Measurements from ENCODE around the gene NAXE.
"Not testable (repeated sequence)": the region's sequence is repeated elsewhere in the genome, so short reads cannot be mapped to it uniquely, and the experiment has no call there.

The NAXE gene

DNA sequence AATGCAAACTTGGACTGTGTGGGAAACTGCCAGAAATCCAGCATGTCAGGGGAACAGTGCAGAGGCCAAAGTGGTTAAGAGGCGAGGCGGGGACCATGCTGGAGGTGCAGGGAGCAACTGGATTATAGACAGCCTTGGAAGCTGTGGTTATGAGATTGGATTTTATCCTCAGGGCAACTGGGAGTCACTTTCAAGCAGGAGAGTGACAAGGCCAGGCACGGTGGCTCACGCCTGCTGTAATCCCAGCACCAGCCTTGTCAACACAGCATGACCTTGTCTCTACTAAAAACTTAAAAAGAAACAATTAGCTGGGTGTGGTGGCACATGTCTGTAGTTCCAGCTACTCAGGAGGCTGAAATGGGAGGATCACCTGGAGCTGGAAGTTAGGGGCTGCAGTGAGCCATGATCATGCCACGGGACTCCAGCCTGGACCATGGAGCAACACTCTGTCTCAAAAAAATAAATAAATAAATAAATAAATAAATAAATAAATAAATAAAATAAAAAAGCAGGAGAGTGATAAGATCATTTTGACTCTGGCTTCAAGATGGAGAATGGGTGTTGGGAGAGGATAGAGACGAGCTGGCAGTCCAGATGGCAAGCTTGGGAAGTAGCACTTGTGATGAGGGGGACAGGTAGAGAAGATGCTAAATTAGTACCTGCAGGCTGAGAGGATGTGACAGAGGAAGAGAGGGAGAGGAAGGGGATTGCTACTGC is 31.2 kb downstream of the NAXE start:
- no peak for DNase-seq (ENCODE audit: low read depth in 3 of 3, low spot score in 1 of 3)

DNA sequence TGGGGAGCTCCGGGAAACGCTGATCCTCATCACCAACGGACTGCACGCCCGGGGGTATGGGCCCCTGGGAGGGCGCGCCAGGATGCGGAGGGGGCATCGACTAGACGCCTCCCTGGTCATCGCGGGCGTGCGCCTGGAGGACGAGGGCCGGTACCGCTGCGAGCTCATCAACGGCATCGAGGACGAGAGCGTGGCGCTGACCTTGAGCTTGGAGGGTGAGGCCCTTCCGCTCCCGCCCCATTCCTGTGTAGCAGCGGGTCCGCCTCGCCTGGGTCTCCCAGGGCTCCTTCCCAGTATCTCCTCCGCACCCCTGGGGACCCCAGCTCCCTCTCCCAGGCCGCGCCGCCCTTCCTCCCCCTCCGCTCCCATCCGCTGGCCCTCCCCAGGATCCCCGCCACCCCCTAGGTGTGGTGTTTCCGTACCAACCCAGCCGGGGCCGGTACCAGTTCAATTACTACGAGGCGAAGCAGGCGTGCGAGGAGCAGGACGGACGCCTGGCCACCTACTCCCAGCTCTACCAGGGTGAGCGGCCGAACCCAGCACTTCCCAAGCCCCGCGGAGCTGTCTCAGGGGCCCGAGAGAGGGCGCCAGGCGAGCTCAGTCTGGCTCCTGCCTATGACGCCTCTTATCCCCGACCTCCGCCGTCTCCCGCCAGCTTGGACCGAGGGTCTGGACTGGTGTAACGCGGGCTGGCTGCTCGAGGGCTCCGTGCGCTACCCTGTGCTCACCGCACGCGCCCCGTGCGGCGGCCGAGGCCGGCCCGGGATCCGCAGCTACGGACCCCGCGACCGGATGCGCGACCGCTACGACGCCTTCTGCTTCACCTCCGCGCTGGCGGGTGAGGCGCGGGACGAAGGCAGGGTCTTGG is 32.6 kb downstream of the NAXE start:
- no peak for DNase-seq (ENCODE audit: low read depth in 3 of 3, low spot score in 1 of 3)

DNA sequence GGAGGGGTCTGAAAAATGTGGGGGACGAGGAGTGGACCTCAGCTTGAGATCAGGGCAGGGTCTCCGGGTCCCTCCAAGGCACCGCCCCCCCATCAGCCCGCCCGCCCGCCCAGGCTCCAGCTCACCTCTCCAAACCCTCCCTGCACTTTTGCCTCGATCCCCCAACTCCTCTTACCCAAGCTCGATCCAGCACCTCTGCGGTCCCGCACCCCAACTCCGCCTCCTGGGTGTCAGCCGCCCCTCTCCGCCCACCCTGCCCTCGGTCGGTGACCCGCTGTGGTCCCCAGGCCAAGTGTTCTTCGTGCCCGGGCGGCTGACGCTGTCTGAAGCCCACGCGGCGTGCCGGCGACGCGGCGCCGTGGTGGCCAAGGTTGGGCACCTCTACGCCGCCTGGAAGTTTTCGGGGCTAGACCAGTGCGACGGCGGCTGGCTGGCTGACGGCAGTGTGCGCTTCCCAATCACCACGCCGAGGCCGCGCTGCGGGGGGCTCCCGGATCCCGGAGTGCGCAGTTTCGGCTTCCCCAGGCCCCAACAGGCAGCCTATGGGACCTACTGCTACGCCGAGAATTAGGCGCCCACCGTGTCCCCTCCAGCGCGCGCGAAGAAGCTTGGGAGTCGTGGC is 33.3 kb downstream of the NAXE start:
- no peak for DNase-seq (ENCODE audit: low read depth in 3 of 3, low spot score in 1 of 3)

DNA sequence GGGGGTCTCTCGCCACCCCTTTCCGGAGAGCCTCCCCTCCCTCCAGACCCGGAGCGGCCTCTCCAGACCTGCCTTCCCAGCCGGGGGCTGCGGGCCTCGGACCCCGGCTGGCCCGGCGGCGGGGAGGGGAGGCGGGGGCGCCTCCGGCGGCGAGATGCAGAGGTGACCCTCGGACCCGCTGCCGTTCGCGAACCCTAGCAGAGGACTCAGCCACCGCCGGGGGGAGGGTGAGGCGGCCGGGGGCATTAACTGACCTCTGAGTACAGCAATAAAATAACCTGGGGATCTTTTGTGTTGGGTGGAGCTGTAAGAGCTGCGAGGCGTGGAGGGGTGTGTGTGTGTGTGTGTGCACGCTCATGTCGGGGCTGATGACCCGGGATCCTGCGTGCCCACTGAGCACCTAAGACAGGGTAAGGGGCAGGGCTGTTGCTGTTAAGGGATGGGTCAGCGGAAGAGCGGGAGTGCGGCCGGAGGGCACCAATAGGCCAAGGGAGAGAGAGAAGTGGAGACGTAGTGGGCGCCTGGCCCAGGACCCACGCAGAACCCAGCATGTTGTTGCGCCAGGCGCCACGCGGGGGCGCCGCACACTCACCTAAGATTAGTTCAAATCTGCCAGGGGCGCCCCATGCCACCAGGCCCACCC is 34.0 kb downstream of the NAXE start:
- DNase-seq (ENCODE audit: low read depth in 3 of 3, low spot score in 1 of 3) = peak; percentile 25 to 64 (median 47)

DNA sequence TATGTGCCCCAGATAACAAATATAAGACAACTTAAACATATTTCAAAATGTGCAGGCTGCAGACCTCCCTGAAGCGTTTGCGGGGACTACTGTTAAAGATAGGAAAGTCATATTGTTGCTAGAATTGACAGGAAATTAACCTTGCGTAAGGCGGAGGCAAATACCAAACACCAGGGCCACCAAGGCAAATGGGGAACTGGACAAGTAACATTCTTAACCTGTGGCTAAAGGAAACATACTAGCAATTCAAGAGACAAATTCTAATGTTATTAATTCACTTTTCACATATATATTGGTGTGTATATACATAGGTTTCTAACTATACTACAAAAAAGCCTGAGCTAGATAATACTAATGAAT is 34.5 kb downstream of the NAXE start:
- DNase-seq (ENCODE audit: low read depth in 3 of 3, low spot score in 1 of 3) = no peak

DNA sequence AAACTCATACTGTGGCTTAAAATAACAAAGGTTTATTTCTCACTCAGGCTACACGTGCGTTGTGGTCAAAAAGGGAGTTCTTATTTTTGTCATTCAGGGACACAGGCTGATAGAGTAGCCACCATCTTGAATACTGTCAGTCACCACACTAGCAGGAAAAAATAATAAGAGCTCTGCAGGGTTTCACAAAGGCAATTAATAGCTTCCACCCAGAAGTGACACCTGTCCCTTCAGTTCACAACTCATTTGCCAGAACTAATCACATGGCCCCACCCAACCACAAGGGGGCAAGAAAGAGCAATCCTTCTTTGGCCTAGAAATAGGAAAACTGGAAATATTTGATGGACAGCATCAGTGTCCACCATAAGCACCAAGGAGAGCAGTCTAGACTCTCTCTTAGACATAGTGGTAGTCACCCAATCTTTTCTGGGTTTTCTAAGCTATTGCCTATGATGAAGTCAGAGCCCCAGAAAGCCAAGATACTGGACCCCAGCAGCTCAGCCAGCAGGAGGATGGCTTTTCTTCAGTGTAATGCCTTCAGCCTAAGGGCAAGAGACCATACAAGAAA is 35.8 kb downstream of the NAXE start:
- DNase-seq (ENCODE audit: low read depth in 3 of 3, low spot score in 1 of 3) = no peak

DNA sequence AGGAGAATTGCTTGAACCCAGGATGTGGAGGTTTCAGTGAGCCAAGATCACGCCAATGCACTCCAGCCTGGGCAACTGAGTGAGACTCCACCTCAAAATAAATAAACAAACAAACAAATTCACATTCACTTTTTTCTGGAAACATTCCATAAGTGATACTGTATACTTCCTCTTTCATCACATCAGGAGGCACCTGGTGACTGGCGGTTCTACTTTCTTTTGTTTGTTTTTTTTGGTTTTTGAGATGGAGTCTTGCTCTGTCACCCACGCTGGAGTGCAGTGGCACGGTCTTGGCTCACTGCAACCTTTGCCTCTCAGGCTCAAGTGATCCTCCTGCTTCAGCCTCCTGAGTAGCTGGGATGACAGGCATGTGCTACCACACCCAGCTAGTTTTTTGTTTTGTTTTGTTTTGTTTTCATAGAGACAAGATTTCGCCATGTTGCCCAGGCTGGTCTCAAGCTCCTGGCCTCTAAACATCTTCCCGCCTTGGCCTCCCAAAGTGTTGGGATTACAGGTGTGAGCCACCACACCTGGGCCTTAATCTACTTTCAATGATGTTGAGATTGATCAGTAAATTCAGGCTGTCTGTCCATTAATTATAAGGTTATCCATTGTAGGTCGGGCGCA is 38.4 kb downstream of the NAXE start:
- no peak for DNase-seq (ENCODE audit: low read depth in 3 of 3, low spot score in 1 of 3)

DNA sequence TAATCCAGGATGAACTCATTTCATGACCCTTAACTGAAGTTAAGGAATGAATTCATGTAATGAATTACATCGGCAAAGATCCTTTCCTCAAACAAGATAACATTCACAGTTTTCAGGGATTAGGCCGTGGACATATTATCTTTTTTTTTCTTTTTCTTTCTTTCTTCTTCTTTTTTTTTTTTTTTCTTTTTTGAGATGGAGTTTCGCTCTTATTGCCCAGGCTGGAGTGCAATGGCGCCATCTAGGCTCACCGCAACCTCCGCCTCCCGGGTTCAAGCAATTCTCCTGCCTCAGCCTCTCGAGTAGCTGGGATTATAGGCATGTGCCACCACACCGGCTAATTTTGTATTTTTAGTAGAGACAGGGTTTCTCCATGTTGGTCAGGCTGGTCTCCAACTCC is 39.6 kb downstream of the NAXE start:
- DNase-seq (ENCODE audit: low read depth in 3 of 3, low spot score in 1 of 3) = not testable (repeated sequence)

DNA sequence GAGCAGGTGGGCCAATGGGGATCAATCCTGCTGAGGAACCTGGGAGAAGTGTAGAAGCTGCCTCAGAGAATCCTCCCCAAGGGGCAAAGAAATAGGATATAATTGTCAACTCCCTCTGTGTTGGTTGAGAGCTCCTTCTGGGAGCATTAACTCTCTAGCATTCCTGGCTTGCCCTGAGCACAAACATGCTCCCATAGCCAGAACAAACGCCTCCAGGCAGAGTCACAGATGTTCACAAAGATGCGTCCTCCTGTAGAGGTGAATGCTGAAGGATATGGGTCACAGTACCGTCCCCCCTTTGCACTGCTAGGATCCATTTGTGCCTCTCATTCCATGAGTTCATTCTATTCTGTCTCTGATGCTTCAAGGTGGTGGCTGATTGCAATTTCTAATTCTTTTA is 40.8 kb downstream of the NAXE start:
- no peak for DNase-seq (ENCODE audit: low read depth in 3 of 3, low spot score in 1 of 3)

DNA sequence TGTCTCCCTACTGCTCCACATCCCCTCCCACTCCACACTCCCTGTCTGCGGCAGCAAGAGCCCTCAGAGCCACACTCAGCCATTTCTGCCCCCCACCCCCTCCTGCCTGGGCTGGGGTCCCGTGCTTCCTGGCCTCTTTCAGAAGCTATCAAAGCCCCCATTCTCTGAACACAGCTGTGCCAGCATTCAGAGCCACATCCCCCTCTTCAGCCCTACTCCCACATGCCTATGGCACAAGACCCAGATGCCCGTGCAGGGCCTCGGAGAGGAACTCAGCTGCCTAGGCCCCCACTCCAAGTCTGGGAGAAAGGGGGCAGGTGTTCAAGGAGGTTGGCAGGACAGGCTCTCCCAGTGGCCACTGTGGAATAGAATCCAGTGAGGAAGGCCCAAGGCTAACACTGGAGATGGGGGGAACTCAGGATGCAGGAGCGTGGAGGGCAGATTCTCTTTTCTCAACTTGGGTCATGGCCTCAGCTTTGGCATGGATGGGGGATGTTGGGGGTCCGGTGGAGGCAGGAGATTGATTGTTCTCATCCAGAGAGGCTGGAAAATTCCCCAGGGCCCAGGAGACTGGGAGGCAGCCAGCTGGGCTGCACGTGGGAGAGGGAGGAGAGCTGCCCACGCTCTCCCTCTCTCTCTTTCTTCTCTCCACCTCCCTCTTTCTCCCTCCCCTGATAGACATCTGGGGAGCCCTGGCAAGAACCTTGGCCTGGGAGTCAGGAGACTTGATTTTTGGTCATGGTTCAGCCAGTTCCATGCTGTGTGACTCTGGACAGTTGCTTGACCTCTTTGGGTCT is 46.8 kb downstream of the NAXE start:
- no peak for DNase-seq (ENCODE audit: low read depth in 3 of 3, low spot score in 1 of 3)

DNA sequence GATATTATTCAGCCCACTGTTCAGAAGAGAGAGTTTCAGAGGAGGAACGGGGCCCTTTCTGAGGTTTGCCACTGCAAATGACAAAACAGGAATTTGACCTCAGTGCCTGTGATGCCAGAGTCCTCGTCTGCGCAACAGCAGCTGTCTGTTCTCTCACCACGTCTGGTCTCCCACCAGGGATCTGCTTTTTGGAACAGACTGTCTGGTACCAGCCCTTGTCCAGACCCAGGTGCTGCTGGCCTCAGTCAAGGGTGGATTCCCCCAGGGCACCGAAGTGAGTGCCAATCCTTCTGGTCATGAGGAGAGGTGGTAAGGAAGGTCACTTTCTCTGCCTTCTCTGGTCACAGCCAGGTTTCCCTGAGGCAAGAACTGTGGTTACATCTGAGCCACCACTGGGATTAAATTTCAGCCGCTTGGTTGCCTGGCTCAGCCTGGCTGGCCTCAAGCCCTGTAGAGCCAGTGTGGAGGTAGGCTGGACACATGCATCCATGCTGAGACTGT is 48.1 kb downstream of the NAXE start:
- DNase-seq (ENCODE audit: low read depth in 3 of 3, low spot score in 1 of 3) = no peak

DNA sequence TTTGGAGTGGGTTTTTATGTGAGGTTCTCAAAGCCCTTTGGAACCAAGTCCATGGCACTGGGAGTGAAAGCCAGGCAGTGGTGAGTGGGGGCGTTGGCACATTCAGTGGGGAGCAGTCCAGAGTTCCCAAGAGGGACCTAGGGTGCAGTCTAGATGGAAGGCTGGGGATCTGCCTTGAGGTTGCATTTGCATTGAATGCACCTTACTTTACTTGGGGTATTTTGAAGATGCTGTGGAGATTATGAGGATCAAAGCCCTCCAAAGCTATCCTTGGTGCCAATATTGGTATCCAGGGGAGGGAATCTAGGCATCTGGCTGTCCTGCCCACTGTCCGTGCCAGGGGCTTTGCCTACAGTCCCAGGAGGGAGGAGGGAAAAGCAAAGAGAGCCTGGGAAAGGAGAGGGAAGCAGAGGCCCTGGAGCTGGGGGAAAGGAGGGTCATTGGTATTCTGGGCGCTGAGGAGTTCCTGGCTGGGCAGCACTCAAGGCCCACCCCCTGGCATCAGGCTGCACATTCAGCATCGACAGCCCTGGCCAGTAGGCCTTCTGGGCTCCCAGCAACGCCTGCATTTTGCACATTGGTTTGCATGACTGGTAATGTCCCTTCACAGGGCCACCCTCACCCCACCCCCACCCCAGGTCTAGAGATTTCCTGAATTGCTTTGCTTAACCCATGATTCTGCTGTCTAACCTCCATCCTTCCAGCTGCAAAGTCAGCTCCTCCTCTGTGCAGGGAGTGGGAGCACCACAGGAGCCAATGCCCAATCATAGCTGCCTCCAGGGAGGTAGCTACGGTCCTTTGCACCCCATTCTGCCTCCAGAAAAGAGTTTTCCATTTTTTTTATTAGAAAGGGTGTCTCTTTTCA is 49.5 kb downstream of the NAXE start:
- no peak for DNase-seq (ENCODE audit: low read depth in 3 of 3, low spot score in 1 of 3)

DNA sequence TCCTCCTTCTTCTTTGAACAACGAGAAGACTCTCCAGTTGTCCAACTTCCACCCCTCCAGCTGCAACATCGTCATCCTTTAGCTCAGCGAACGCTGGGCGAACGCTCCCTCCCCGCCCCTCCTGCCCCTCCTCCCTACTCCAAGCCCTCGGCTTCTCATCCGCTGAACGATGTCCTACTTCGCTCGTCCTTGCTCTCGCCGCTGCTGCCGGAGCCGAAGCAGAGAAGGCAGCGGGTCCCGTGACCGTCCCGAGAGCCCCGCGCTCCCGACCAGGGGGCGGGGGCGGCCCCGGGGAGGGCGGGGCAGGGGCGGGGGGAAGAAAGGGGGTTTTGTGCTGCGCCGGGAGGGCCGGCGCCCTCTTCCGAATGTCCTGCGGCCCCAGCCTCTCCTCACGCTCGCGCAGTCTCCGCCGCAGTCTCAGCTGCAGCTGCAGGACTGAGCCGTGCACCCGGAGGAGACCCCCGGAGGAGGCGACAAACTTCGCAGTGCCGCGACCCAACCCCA is 50.2 kb downstream of the NAXE start, which contains the start of gene BCAN:
TSS of gene BCAN (plus strand) at position 357 of the 504 bp plus-strand sequence. CDS start 3,938 bp downstream, outside the sequence.
- DNase-seq (ENCODE audit: low read depth in 3 of 3, low spot score in 1 of 3) = no peak

DNA sequence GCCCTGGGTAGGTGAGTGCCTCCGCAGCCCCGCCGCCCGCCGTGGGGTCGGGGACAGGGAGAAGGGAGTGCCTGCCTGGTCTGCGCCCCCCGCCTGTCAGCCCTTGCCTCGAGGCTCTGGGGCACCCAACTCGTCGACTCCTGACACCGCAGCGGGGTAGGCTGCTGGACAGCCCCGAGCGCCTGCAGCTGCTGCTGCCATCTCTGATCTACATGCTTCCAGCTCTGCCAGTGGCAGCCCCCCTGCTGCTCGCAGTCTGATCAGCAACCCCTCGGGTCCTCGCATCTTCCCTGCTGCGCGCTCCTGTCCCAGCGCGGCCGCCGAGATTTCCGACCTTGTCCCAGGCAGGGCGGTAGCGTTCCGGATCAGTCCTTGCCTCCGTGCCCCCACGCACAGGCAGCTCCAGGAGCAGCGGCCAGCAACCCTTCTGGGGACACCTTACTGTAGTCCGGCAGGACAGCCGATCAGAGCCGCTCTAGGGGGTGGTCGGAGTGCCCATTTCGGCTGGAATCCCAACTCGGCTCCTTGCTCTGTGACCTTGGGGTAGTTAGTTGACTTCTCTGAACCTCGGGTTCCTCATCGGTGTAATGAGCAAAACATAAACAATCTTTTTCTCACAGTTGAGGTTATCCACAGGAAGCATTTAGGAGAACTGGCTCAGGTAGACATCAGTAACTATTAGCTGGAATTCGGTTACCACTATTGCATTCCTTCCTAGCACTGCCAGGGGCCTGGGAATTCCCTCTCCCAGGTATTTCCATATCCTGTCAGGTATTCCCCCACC is 50.9 kb downstream of the NAXE start:
- DNase-seq (ENCODE audit: low read depth in 3 of 3, low spot score in 1 of 3) = no peak

DNA sequence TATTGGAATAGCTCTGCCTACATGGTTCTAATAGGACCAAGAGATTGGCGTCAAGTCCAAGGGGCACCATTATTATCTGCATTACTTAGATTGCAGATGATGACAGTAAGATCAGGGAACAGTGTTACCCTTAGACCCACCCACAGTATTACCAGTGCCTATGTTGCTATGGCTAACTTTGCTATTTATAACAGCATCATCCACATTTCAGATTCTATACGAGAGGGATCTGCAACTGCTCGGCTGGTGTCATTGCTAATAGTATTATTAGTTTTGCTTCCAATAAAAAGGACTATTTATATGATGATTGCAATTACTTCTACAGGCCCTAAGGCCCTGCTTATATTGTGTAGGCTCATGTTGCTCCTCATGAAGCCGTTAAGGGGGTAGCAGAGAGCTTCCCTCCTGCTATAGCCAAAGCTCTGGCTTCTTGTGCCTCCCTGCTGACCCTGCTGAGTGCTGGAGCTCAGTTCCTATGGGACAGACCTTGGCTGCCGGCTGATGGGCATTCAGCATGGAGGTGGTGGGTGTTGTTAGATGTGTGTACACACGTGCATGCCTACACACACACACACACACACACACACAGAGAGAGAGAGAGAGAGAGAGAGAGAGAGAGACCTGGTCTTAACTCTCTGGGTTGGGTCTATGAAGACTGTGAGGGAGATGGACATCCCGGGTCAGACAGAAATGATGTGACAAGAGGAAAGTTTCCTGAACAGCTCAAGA is 51.6 kb downstream of the NAXE start:
- no peak for DNase-seq (ENCODE audit: low read depth in 3 of 3, low spot score in 1 of 3)

DNA sequence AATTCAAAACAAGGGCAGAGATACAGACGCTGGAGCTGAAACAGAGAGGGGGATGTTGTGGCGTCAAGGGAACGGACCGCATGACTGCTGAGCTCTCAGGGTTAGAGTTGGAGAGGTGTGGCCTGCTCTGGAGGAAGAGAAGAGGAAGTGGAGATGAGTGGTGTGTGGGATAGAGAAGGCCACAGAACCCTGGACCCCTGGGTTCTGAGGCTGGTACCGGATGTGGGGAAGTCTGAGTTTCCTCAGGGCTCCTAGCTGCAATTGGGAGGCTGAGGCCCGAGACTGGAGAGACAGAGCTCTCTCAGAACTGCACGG is 52.2 kb downstream of the NAXE start:
- no peak for DNase-seq (ENCODE audit: low read depth in 3 of 3, low spot score in 1 of 3)
